Thymus (tissue), 14 donors: ENCODE results near the gene SEC23B. TPM values are rescaled to one million over a fixed set of nuclear protein-coding genes. Genes with fewer than 3 reads are reported as not detected.

Source experiments
- DNase-seq, 9 donors: peaks; one replicate each; pipeline ENCODE4 v3.0.0-alpha.2; 2013; ENCODE audit warnings: low spot score in 9 of 9, low read depth in 6 of 9, missing footprints in 1 of 9
- H3K27ac ChIP-seq, 2 donors: one replicate each; pipeline ENCODE4 v1.5.1; 2013; ENCODE audit warnings: control low read depth in 1 of 2, low read depth in 1 of 2, low read length in 1 of 2, mild to moderate bottlenecking in 1 of 2, moderate library complexity in 1 of 2
- H3K27me3 ChIP-seq, 2 donors: one replicate each; pipeline ENCODE4 v1.5.1; 2013; ENCODE audit warnings: low read length in 1 of 2; ENCODE audit not compliant: control insufficient read depth in 2 of 2, insufficient read depth in 1 of 2
- H3K36me3 ChIP-seq, 2 donors: one replicate each; pipeline ENCODE4 v1.5.1; 2013; ENCODE audit warnings: low read length in 1 of 2, mild to moderate bottlenecking in 1 of 2, moderate library complexity in 1 of 2; ENCODE audit not compliant: control insufficient read depth in 2 of 2, insufficient read depth in 2 of 2
- H3K4me1 ChIP-seq, 2 donors: one replicate each; pipeline ENCODE4 v1.5.1; 2013; ENCODE audit warnings: low read length in 2 of 2; ENCODE audit not compliant: control insufficient read depth in 2 of 2, insufficient read depth in 2 of 2
- H3K4me3 ChIP-seq, 2 donors: one replicate each; pipeline ENCODE4 v1.5.1; 2013; ENCODE audit warnings: low read length in 2 of 2, control low read depth in 1 of 2, mild to moderate bottlenecking in 1 of 2
- H3K9me3 ChIP-seq, 2 donors: one replicate each; pipeline ENCODE4 v1.5.1; 2013; ENCODE audit warnings: low read length in 1 of 2, mild to moderate bottlenecking in 1 of 2; ENCODE audit not compliant: control insufficient read depth in 2 of 2, insufficient read depth in 1 of 2
- WGBS: extraction: QIAGEN DNeasy Blood & Tissue Kit; methylation state at CpG from one replicate; pipeline ENCODE4 v1.1.7; 2013; 5-methylcytosine and 5-hydroxymethylcytosine counted together
- long read RNA-seq, 10 donors: transcript quantifications; one replicate each; lab custom pipeline, GENCODE V29; 2026
- polyA plus RNA-seq: library from polyadenylated mRNA; stranded (reverse); fragments of 200-250 nt; gene quantifications from one replicate; pipeline ENCODE4 v1.2.3, GENCODE V29; 2013
- total RNA-seq: library from RNA; stranded (reverse); fragments of 120-200 nt; gene quantifications from one replicate; pipeline ENCODE4 v1.2.4, GENCODE V29; 2013
- donor health status: healthy.

SEC23B gene
- total RNA-seq (47.7 TPM), polyA plus RNA-seq (16.4 TPM)
- long read RNA-seq, donor 1, partial matches to known transcripts, result 0 of 2 reads
- long read RNA-seq, donor 1, other reads (novel, unspliced or antisense), result 0 of 2 reads
- long read RNA-seq, donor 2, transcript SEC23B-204 (20 exons, 3,484 nt), result major isoform, 12 of 22 reads
- long read RNA-seq, donor 2, transcript SEC23B-202 (20 exons, 3,464 nt), result minor isoform, 10 of 22 reads
- long read RNA-seq, donor 2, partial matches to known transcripts, result 0 of 22 reads
- long read RNA-seq, donor 2, other reads (novel, unspliced or antisense), result 0 of 22 reads
- long read RNA-seq, donor 3, transcript SEC23B-202 (20 exons, 3,464 nt), result major isoform, 6 of 14 reads
- long read RNA-seq, donor 3, partial matches to known transcripts, result 5 of 14 reads
- long read RNA-seq, donor 3, other reads (novel, unspliced or antisense), result 0 of 14 reads
- long read RNA-seq, donor 4, partial matches to known transcripts, result 0 of 3 reads
- long read RNA-seq, donor 4, other reads (novel, unspliced or antisense), result 0 of 3 reads
- long read RNA-seq, donor 5, transcript SEC23B-204 (20 exons, 3,484 nt), result major isoform, 6 of 17 reads
- long read RNA-seq, donor 5, partial matches to known transcripts, result 6 of 17 reads
- long read RNA-seq, donor 5, other reads (novel, unspliced or antisense), result 0 of 17 reads
- long read RNA-seq, donor 6, transcript SEC23B-202 (20 exons, 3,464 nt), result major isoform, 5 of 8 reads
- long read RNA-seq, donor 6, partial matches to known transcripts, result 0 of 8 reads
- long read RNA-seq, donor 6, other reads (novel, unspliced or antisense), result 0 of 8 reads
- long read RNA-seq, donor 7, transcript SEC23B-202 (20 exons, 3,464 nt), result major isoform, 6 of 12 reads
- long read RNA-seq, donor 7, partial matches to known transcripts, result 0 of 12 reads
- long read RNA-seq, donor 7, other reads (novel, unspliced or antisense), result 0 of 12 reads
- long read RNA-seq, donor 8, partial matches to known transcripts, result 0 of 2 reads
- long read RNA-seq, donor 8, other reads (novel, unspliced or antisense), result 0 of 2 reads
- long read RNA-seq, donor 9, transcript SEC23B-204 (20 exons, 3,484 nt), result major isoform, 5 of 8 reads
- long read RNA-seq, donor 9, partial matches to known transcripts, result 0 of 8 reads
- long read RNA-seq, donor 9, other reads (novel, unspliced or antisense), result 0 of 8 reads
- long read RNA-seq, donor 10, partial matches to known transcripts, result 6 of 12 reads
- long read RNA-seq, donor 10, other reads (novel, unspliced or antisense), result 0 of 12 reads

DNA sequence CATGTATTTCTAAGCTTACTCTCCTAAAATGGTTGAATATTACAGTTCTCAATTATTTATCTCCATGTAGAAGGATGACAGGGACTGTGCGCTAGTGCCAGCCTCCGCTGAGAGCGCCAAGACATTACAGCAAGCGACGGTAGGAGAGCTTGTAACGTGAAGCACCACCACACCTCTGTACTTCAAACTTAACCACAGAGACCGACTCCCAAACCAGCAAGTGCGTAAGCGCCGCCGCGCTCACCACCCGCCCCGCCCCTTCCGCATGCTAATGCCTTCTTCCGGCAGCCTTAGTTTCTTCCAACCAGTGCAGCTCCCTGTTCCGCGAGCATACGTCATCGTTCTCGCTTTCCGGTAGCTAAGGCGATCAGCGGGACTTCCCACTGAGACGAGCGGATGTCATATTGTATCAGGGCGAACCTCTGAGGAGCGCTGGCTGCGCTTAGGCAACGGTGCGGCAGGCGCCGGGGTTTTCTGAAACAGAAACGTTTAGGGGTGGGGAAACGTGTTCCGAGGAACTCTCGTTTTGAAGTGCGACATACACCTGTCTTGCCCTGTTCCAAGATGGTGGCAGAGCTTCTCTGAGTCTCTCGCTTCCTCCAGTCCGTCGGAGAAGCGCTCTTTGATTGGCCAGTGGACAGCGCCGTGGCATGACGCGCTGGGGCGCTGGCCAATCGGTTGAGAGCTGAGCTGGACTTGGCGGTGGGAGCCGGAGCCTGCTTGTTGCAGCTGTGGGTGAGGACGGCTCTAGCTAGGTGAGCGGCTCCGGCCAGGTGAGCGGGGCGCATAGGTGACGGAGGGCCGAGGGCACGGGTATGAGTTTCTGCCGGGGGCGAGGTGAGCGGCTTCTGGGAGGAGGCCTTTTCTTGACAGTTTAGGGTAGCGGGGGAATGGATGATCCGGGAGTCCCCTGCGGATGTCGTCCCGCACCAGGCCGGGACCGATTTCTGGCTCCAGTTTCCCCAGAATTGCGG is at the start of gene SEC23B:
Gene SEC23B (plus strand): TSS at position 723 of the 974 bp plus-strand sequence. CDS start 2,896 bp downstream, outside the sequence.
- under 1% methylated on average over 69 of the region's 69 CpGs for WGBS
- Histone ChIP-seq H3K27me3 (peaks cover 2 to 6% of the 10 kb centered on the region in 2 donors), H3K36me3 (peaks cover 4 to 17% of the 10 kb centered on the region in 2 donors), H3K27ac (peak within 1 kb of the TSS; percentile 100), H3K4me1 (peaks cover 3 to 11% of the 10 kb centered on the region in 2 donors), H3K4me3 (peak within 1 kb of the TSS; percentile 71 to 74), H3K9me3 (no peaks in the 10 kb centered on the region)
- peak; percentile 95 to 99 (median 97) for DNase-seq

DNA sequence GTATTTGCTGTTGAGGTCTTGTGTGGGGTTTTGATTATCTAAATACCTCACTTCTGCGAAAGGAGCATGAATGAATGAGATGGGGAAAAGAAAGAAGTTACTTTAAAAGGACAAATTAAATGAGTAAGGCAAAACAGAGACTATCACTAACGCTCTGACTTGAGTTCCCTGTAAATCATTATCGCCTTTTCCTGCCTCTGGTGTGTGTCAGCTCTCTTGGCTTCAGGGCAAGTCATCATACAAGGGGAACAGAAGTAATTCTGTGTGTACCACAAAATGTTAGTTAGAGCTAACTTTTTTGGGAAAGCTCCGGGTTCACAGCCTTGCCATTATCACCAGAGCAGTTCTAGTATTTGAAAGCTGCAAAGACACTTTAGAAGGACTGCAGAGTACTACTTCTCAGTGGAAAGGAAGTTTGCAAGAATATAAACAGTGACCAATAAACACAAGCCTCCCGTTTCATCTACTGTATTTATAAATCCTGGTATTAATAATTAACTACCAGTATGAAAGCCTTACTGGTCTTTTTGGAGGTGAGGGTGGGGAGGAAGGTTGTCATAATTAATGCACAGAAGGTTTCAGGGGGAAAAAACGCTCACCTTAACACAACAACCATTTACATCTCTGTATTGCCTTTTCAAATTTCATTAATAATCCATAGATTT is 42.1 kb upstream of the SEC23B start:
- DNase-seq, result no peak
- WGBS, result 80% methylated on average over 6 of the region's 6 CpGs

DNA sequence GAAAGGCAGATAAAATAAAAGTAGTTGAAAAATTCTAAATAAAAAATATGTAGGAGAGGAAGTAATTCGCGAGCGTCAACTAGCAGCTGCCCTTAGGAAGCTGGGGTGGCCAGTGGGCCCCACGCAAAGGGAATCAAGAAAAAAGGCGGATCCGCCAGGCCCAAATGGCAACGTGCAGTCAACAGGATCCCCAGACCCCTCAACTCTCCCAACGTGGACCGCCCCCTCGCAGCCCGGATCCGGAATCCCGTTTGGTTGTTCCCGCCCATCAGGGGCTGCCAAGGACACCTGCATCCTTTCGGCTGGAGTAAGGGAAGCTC is 41.2 kb upstream of the SEC23B start:
- Histone ChIP-seq H3K36me3 (peaks cover 3 to 11% of the 10 kb centered on the region in 2 donors), H3K4me1 (peaks cover 8 to 9% of the 10 kb centered on the region in 2 donors), H3K4me3 (peak overlapping the region; percentile 85 to 98), H3K9me3 (no peaks in the 10 kb centered on the region), H3K27ac (no peak overlapping the region), H3K27me3 (no peaks in the 10 kb centered on the region)
- DNase-seq, result peak in 1 of 9 donors; percentile 1
- WGBS, result under 1% methylated on average over 15 of the region's 15 CpGs

More for the DNA sequence above, 42.1 kb upstream of the SEC23B start:
- peaks cover 8 to 9% of the 10 kb centered on the region in 2 donors for H3K4me1 ChIP-seq
- no peak overlapping the region for H3K27ac ChIP-seq
- H3K36me3 ChIP-seq, result peaks cover 3% of the 10 kb centered on the region in 2 donors
- H3K9me3 ChIP-seq, result no peaks in the 10 kb centered on the region
- H3K4me3 ChIP-seq, result no peak overlapping the region
- H3K27me3 ChIP-seq, result no peaks in the 10 kb centered on the region

DNA sequence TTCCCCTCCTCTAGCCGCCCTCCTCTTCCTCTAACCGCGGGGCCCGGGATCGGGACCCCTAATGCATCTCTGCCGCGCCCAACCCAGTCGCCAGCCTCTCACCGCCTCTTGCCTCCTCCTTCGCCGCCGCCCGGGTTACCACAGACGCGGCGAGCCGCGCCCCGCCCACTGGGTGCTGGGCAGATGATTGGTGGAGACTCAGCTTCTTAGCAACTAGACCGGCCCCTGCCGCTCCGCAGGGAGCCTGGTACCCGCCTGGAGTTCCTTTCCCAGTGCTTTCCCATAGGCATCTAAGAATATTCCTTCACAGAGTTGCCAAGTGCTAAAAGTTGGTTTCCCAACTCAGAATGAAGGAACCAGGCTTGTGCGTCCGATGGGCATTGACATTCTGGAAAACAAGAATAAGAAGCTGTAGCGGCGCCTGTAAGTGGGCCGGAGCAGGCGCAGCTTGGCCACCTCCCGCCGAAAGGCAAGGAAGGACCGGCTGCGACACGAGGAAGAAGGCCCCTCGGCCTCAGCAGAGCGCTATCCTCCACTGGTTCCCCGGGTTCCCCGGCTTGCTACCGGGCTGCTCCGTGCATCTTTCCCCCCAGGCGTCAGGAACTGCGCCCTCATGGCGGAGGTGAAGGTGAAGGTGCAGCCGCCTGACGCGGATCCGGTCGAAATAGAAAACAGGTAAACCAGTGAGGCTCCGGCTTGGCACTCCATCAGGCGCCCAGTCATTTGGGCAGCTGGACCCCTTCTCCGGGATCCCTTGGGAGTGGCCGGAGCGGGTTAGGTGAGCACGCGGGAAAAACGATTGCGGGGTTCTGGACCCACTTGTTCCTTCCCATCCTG is 40.6 kb upstream of the SEC23B start, which contains the start of the genes DZANK1 and POLR3F:
Gene DZANK1 (minus strand): TSS at position 137 of the 837 bp plus-strand sequence. CDS start 1,672 bp downstream, outside the sequence.
Gene POLR3F (plus strand): TSS at position 497 of the 837 bp plus-strand sequence. CDS start 117 bp downstream, at position 614.
- Histone ChIP-seq H3K4me1 (peaks cover 8 to 9% of the 10 kb centered on the region in 2 donors), H3K9me3 (no peaks in the 10 kb centered on the region), H3K27ac (peak within 1 kb of the TSS; percentile 80 to 88), H3K4me3 (peak within 1 kb of the TSS; percentile 85 to 98), H3K36me3 (peaks cover 3 to 13% of the 10 kb centered on the region in 2 donors), H3K27me3 (no peaks in the 10 kb centered on the region)
- WGBS, result under 1% methylated on average over 57 of the region's 57 CpGs
- peak; percentile 86 to 96 (median 91) for DNase-seq

DNA sequence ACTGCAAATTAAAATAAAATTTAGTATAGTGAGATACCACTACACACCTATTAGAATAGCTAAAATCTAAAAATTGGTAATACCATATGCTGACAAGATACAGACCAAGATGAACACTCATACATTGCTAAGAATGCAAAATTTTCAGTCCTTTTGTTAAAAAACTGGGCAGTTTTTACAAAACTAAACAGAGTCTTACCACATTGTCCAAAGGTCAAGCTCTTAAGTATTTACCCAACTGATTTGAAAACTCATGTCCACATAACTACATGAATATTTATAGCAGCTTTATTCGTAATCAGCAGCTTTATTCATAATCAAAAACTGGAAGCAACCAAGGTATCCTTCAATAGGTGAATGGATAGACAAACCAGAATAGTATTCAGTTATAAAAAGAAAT is 30.5 kb upstream of the SEC23B start:
- no peak overlapping the region for H3K4me3 ChIP-seq
- WGBS, result 100% methylated on average over 1 of the region's 1 CpG
- peaks cover 15 to 34% of the 10 kb centered on the region in 2 donors for H3K36me3 ChIP-seq
- DNase-seq, result no peak
- no peaks in the 10 kb centered on the region for H3K27me3 ChIP-seq
- no peaks in the 10 kb centered on the region for H3K4me1 ChIP-seq
- H3K27ac ChIP-seq, result no peak overlapping the region
- H3K9me3 ChIP-seq, result no peaks in the 10 kb centered on the region

DNA sequence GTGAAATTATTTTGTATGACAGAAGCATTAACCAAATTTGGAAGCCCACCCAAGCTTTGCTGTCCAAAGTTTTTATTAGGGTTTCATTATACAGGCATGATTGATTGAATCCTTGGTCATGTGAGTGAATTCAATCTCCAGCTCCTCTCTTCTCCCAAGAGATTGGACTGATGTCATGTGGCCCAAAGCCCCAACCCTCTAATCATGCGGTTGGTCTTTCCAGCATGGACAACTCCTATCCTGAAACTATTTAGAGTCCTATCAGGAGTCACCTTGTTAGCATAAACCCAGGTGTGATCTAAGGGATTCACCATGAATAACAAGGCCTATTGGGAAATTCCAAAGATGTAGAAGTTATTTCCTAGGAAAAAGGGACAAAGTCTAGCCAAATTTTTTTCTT is 29.9 kb upstream of the SEC23B start:
- Histone ChIP-seq H3K27me3 (no peaks in the 10 kb centered on the region), H3K36me3 (peaks cover 21 to 40% of the 10 kb centered on the region in 2 donors), H3K4me1 (no peaks in the 10 kb centered on the region), H3K9me3 (no peaks in the 10 kb centered on the region), H3K27ac (no peak overlapping the region), H3K4me3 (no peak overlapping the region)
- no peak for DNase-seq
- 97% methylated on average over 1 of the region's 1 CpG for WGBS

DNA sequence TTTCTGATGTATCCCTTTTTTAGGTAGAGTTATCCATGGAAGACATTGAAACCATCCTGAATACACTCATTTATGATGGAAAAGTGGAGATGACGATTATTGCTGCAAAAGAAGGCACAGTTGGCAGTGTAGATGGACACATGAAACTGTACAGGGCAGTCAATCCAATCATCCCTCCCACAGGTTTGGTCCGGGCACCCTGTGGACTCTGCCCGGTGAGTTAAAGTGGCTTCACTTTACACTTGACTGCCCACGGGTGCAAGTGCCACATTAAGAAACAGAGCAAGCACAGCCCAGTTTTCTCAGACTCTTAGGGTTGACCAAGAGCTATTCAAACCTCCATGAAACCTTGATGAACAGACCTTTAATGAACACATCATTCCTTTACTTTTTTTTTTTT is 26.1 kb upstream of the SEC23B start:
- Histone ChIP-seq H3K4me1 (no peaks in the 10 kb centered on the region), H3K27me3 (no peaks in the 10 kb centered on the region), H3K9me3 (no peaks in the 10 kb centered on the region), H3K27ac (no peak overlapping the region), H3K36me3 (peaks cover 17 to 30% of the 10 kb centered on the region in 2 donors), H3K4me3 (no peak overlapping the region)
- DNase-seq, result no peak
- WGBS, result 97% methylated on average over 4 of the region's 4 CpGs
